B cell (primary cell): ENCODE measurements around the gene TRPM1. TPM values are rescaled to one million over a fixed set of nuclear protein-coding genes. Genes with fewer than 3 reads are reported as not detected.

Experiments
- ATAC-seq: fragments of 200-7000 bp; cut with Tn5 transposase; one replicate; pipeline ENCODE4 v1.10.0; 2021; ENCODE audit warnings: low read depth, mild to moderate bottlenecking, moderate number of reproducible peaks, moderate library complexity
- CTCF ChIA-PET: fragments of 350-600 bp; sonication (Branson Sonifier 250); formaldehyde crosslinking; loops from one replicate; lab custom pipeline; 2021; ENCODE audit warnings: antibody characterized with exemption, inconsistent platforms; lab: Charles Lee
- POLR2A ChIA-PET: fragments of 350-600 bp; sonication (Branson Sonifier 250); formaldehyde crosslinking; loops from one replicate; lab custom pipeline; 2021; ENCODE audit warnings: antibody characterized with exemption; lab: Charles Lee
- DNase-seq: peaks from one replicate; pipeline ENCODE4 v3.0.0; 2013
- H2AFZ ChIP-seq: 2 replicates; pipeline ENCODE4 v1.6.1; 2012; ENCODE audit warnings: mild to moderate bottlenecking, low read depth, low read length; ENCODE audit not compliant: insufficient read depth, poor library complexity, severe bottlenecking
- H3K27ac ChIP-seq, 2 donors: 1 replicate in 1 of 2; 2 replicates in 1 of 2; pipeline ENCODE4 v1.5.1; 2012 to 2013; ENCODE audit warnings: low read length in 2 of 2, mild to moderate bottlenecking in 2 of 2, moderate library complexity in 1 of 2
- H3K27me3 ChIP-seq, 4 experiments: fragments of 200-600 bp in 1 of 4; sonication (generic) in 1 of 4; replicated peaks in 1 of 4; 1 replicate in 2 of 4; 2 replicates in 2 of 4; pipeline versions ENCODE4 v1.6.1 to v1.7.0; 2013 to 2016; ENCODE audit warnings: low read length in 3 of 4, mild to moderate bottlenecking in 2 of 4, mixed read lengths in 1 of 4, moderate library complexity in 1 of 4; ENCODE audit not compliant: insufficient read depth in 4 of 4, control insufficient read depth in 3 of 4; ENCODE audit errors: control extremely low read depth in 1 of 4
- H3K36me3 ChIP-seq, 2 experiments: replicated peaks in 1 of 2; 1 replicate in 1 of 2; 2 replicates in 1 of 2; pipeline versions ENCODE4 v1.6.1 to v1.7.1; 2013; ENCODE audit warnings: low read length in 1 of 2; ENCODE audit not compliant: insufficient read depth in 2 of 2, control insufficient read depth in 1 of 2; ENCODE audit errors: control extremely low read depth in 1 of 2, extremely low read depth in 1 of 2
- H3K4me1 ChIP-seq, 2 donors: fragments of 200-600 bp in 1 of 2; sonication (generic) in 1 of 2; 1 replicate in 1 of 2; 2 replicates in 1 of 2; pipeline versions ENCODE4 v1.5.1 to v1.6.1; 2013 to 2017; ENCODE audit warnings: low read length in 2 of 2; ENCODE audit not compliant: control insufficient read depth in 2 of 2, insufficient read depth in 2 of 2
- H3K4me2 ChIP-seq: replicated peaks from 2 replicates; pipeline ENCODE3; 2012; ENCODE audit warnings: mild to moderate bottlenecking, low read depth, low read length; ENCODE audit not compliant: poor library complexity, severe bottlenecking
- H3K4me3 ChIP-seq, 5 experiments: fragments of 200-600 bp in 1 of 5; sonication (generic) in 1 of 5; 1 replicate in 3 of 5; 2 replicates in 2 of 5; pipeline versions ENCODE4 v1.5.1 to v1.7.0; 2011 to 2016; ENCODE audit warnings: low read length in 4 of 5, mild to moderate bottlenecking in 4 of 5, low read depth in 2 of 5, control low read depth in 1 of 5, moderate library complexity in 1 of 5; ENCODE audit not compliant: insufficient read depth in 1 of 5; ENCODE audit errors: control extremely low read depth in 1 of 5, extremely low read depth in 1 of 5
- H3K79me2 ChIP-seq: fragments of 200-600 bp; sonication (generic); one replicate; pipeline ENCODE4 v1.6.0; 2016; ENCODE audit warnings: low read length; ENCODE audit not compliant: control insufficient read depth, insufficient read depth
- H3K9ac ChIP-seq: fragments of 200-600 bp; sonication (generic); 2 replicates; pipeline ENCODE4 v1.6.1; 2017; ENCODE audit warnings: mild to moderate bottlenecking, low read length, moderate library complexity
- H3K9me3 ChIP-seq, 3 donors: one replicate each; pipeline versions ENCODE4 v1.6.1 to v1.7.1; 2013; ENCODE audit warnings: low read length in 2 of 3; ENCODE audit not compliant: control insufficient read depth in 2 of 3, insufficient read depth in 1 of 3; ENCODE audit errors: control extremely low read depth in 1 of 3
- H4K20me1 ChIP-seq: 2 replicates; pipeline ENCODE4 v1.6.0; 2012; ENCODE audit warnings: mild to moderate bottlenecking, low read length; ENCODE audit not compliant: insufficient read depth, control insufficient read depth, poor library complexity, severe bottlenecking
- H3K27ac Mint-ChIP-seq: one replicate; pipeline ENCODE4 v1.8.0; 2021; ENCODE audit warnings: mixed read lengths
- H3K27me3 Mint-ChIP-seq: one replicate; pipeline ENCODE4 v1.8.0; 2021; ENCODE audit warnings: mixed read lengths
- H3K4me1 Mint-ChIP-seq: one replicate; pipeline ENCODE4 v1.8.0; 2021; ENCODE audit warnings: mixed read lengths
- H3K4me3 Mint-ChIP-seq: one replicate; pipeline ENCODE4 v1.8.0; 2021; ENCODE audit warnings: mixed read lengths
- H3K9me3 Mint-ChIP-seq: one replicate; pipeline ENCODE4 v1.8.0; 2022; ENCODE audit warnings: mixed read lengths; ENCODE audit not compliant: insufficient read depth
- CTCF ChIP-seq: fragments of 200-600 bp; IDR thresholded peaks from one replicate; pipeline ENCODE4 v1.8.0; 2022; ENCODE audit warnings: antibody characterized with exemption, mild to moderate bottlenecking
- EZH2 ChIP-seq: IDR thresholded peaks from 2 replicates; pipeline ENCODE4 v1.6.1; 2012; ENCODE audit warnings: borderline replicate concordance, low read depth, mild to moderate bottlenecking, moderate library complexity, low read length; ENCODE audit not compliant: insufficient read depth, poor library complexity, severe bottlenecking
- WGBS: methylation state at CpG from one replicate; pipeline ENCODE4 v1.1.5; 2013; ENCODE audit warnings: missing lambda C conversion rate; ENCODE audit not compliant: insufficient coverage; 5-methylcytosine and 5-hydroxymethylcytosine counted together
- intact Hi-C: fragments of 100-400 bp; cut with micrococcal nuclease; formaldehyde crosslinking; loops from one replicate; pipeline ENCODE4 v1.10.0; 2022
- polyA plus RNA-seq: library from polyadenylated mRNA; depleted of rRNA; stranded (reverse); fragments of >200 nt; gene quantifications from 2 replicates; pipeline ENCODE4 v1.2.3, GENCODE V29; 2012
- total RNA-seq, 2 donors: library from RNA; stranded (reverse); fragments of 120-200 nt in 1 of 2; gene quantifications; 1 replicate in 1 of 2; 2 replicates in 1 of 2; pipeline versions ENCODE4 v1.2.3 to v1.2.4, GENCODE V29; 2013 to 2022

TRPM1 gene
- total and polyA plus RNA-seq, 2 donors (not counting 1 experiment from before 2014, with no cell fraction given) = 0.07 TPM; not detected in 1

- H3K4me1 ChIP-seq = no peaks in the 10 kb centered on the region
- ChIA-PET POLR2A (no interaction called here), CTCF (interaction anchor here (0.9 kb wide), 1 partner anchor 171 kb away, joined by 3 read pairs; no protein-coding TSS in a partner anchor)
- H3K9ac ChIP-seq = no peak overlapping the region
- no peak for TF ChIP-seq EZH2
- TF ChIP-seq CTCF = no peak
- Mint-ChIP-seq H3K9me3 (no peaks in the 10 kb centered on the region), H3K4me1 (peaks cover 12% of the 10 kb centered on the region), H3K27me3 (no peaks in the 10 kb centered on the region), H3K27ac (no peak overlapping the region), H3K4me3 (no peak overlapping the region)
- no peak overlapping the region for H3K4me2 ChIP-seq
- H3K79me2 ChIP-seq = peaks cover 23% of the 10 kb centered on the region
- intact Hi-C loops = no loop called here
- no peaks in the 10 kb centered on the region for H3K27me3 ChIP-seq
- no peaks in the 10 kb centered on the region for H3K9me3 ChIP-seq
- peaks cover 74% of the 10 kb centered on the region for H4K20me1 ChIP-seq
- ATAC-seq = no peak
- DNase-seq = no peak
- no peak overlapping the region for H3K27ac ChIP-seq
- H3K4me3 ChIP-seq = no peak overlapping the region
- peaks cover 26 to 91% of the 10 kb centered on the region in 2 experiments for H3K36me3 ChIP-seq
- H2AFZ ChIP-seq = no peak overlapping the region
- 100% methylated on average over 2 of the region's 5 CpGs for WGBS
Measured at GRCh38 chr15:30958219-30958618, 143.3 kb downstream of the TRPM1 start.

GRCh38 chr15:30956216-30957124 lies 145.1 kb downstream of the TRPM1 start:
- POLR2A ChIA-PET = no interaction called here
- Histone ChIP-seq H3K9me3 (no peaks in the 10 kb centered on the region), H3K27me3 (no peaks in the 10 kb centered on the region), H3K79me2 (peaks cover 5% of the 10 kb centered on the region), H2AFZ (no peak overlapping the region), H3K4me2 (no peak overlapping the region), H3K4me1 (no peaks in the 10 kb centered on the region), H3K4me3 (no peak overlapping the region), H4K20me1 (peaks cover 59% of the 10 kb centered on the region), H3K27ac (no peak overlapping the region), H3K36me3 (peaks cover 23 to 90% of the 10 kb centered on the region in 2 experiments), H3K9ac (no peak overlapping the region)
- TF ChIP-seq CTCF (no peak), EZH2 (no peak)
- Mint-ChIP-seq H3K4me1 (peaks cover 5% of the 10 kb centered on the region), H3K4me3 (no peak overlapping the region), H3K27me3 (no peaks in the 10 kb centered on the region), H3K9me3 (no peaks in the 10 kb centered on the region), H3K27ac (no peak overlapping the region)
- intact Hi-C loops = no loop called here
- DNase-seq (no peak), ATAC-seq (no peak)
- CTCF ChIA-PET = interaction anchor here (0.7 to 0.8 kb wide), 2 partner anchors 172 to 173 kb away, joined by 3 to 4 read pairs; no protein-coding TSS in a partner anchor
- 92% methylated on average over 4 of the region's 6 CpGs for WGBS
